Fibroblast of skin of left quadriceps (primary cell): ENCODE results near the gene CEPT1.
"Not testable (repeated sequence)": the region's sequence is repeated elsewhere in the genome, so short reads cannot be mapped to it uniquely, and the experiment has no call there.

Source experiments
- DNase-seq, 2 experiments: peaks; one replicate each; pipeline ENCODE4 v3.0.0-alpha.2; 2013; ENCODE audit warnings: low read depth in 2 of 2

Gene CEPT1

GRCh38 chr1:111209622-111210021, 69.6 kb downstream of the CEPT1 start:
- no peak for DNase-seq

- DNase-seq = no peak
Measured at GRCh38 chr1:111211921-111212320, 71.9 kb downstream of the CEPT1 start.

- DNase-seq = no peak
Measured at GRCh38 chr1:111212634-111213335, 72.8 kb downstream of the CEPT1 start.

- DNase-seq = no peak
Measured at GRCh38 chr1:111213412-111213811, 73.4 kb downstream of the CEPT1 start.

GRCh38 chr1:111214074-111214801, 74.2 kb downstream of the CEPT1 start:
- no peak for DNase-seq

- no peak for DNase-seq
Measured at GRCh38 chr1:111214884-111215283, 74.9 kb downstream of the CEPT1 start.

GRCh38 chr1:111215285-111215684, 75.3 kb downstream of the CEPT1 start:
- DNase-seq = not testable (repeated sequence)

- DNase-seq = no peak
Measured at GRCh38 chr1:111216751-111217150, 76.7 kb downstream of the CEPT1 start.

GRCh38 chr1:111217183-111217910, 77.3 kb downstream of the CEPT1 start:
- no peak for DNase-seq

- DNase-seq = no peak
Measured at GRCh38 chr1:111218701-111219556, 78.9 kb downstream of the CEPT1 start.

GRCh38 chr1:111219557-111220286, 79.7 kb downstream of the CEPT1 start:
- DNase-seq = no peak

- no peak for DNase-seq
Measured at GRCh38 chr1:111220302-111220890, 80.4 kb downstream of the CEPT1 start.

GRCh38 chr1:111221276-111221632, 81.2 kb downstream of the CEPT1 start:
- no peak for DNase-seq

- no peak for DNase-seq
Measured at GRCh38 chr1:111221633-111222291, 81.7 kb downstream of the CEPT1 start.

GRCh38 chr1:111222308-111223125, 82.5 kb downstream of the CEPT1 start:
- DNase-seq = no peak

- no peak for DNase-seq
Measured at GRCh38 chr1:111223126-111223685, 83.2 kb downstream of the CEPT1 start.

- no peak for DNase-seq
Measured at GRCh38 chr1:111225091-111225490, 85.1 kb downstream of the CEPT1 start.

- DNase-seq = no peak
Measured at GRCh38 chr1:111225717-111226400, 85.8 kb downstream of the CEPT1 start.
